PC-3 (cell line): Measurements from ENCODE around the gene COX6A2. TPM values are rescaled to one million over a fixed set of nuclear protein-coding genes. Genes with fewer than 3 reads are reported as not detected.

Experiments
- ATAC-seq: fragments of 200-7000 bp; cut with Tn5 transposase; 2 replicates; pipeline ENCODE4 v1.9.1; 2020; ENCODE audit warnings: mild to moderate bottlenecking, moderate library complexity
- BruUV-seq: library from RNA; stranded (reverse); fragments of 400-500 nt; replicated peaks from 2 replicates; lab custom pipeline; 2021; lab: Mats Ljungman, UMichigan
- CTCF ChIA-PET: fragments of 300-600 bp; sonication (Branson Sonifier 250); formaldehyde crosslinking; loops from one replicate; lab custom pipeline; 2022; ENCODE audit warnings: antibody characterized with exemption; lab: Charles Lee
- POLR2A ChIA-PET: fragments of 300-600 bp; sonication (Branson Sonifier 250); formaldehyde crosslinking; loops from one replicate; lab custom pipeline; 2022; ENCODE audit warnings: antibody characterized with exemption; ENCODE audit not compliant: unreplicated experiment; lab: Charles Lee
- DNase-seq: peaks from one replicate; pipeline ENCODE4 v3.0.0-alpha.2; 2015
- H2AFZ ChIP-seq: fragments of 300-600 bp; sonication (generic); 2 replicates; pipeline ENCODE4 v1.6.0; 2016; ENCODE audit warnings: antibody characterized with exemption, low read length
- H3F3A ChIP-seq: fragments of 300-600 bp; sonication (generic); one replicate; pipeline ENCODE4 v1.6.0; 2017; ENCODE audit warnings: antibody characterized with exemption, low read length, control low read depth, mild to moderate bottlenecking; ENCODE audit not compliant: unreplicated experiment
- H3K27ac ChIP-seq: fragments of 300-600 bp; sonication (generic); 2 replicates; pipeline ENCODE4 v1.5.1; 2016; ENCODE audit warnings: mild to moderate bottlenecking, low read length
- H3K27me3 ChIP-seq: fragments of 300-600 bp; sonication (generic); 2 replicates; pipeline ENCODE4 v1.6.1; 2016; ENCODE audit warnings: low read length, mixed read lengths
- H3K36me3 ChIP-seq: fragments of 300-600 bp; sonication (generic); 2 replicates; pipeline ENCODE4 v1.6.1; 2016; ENCODE audit warnings: low read depth, mixed run types, low read length, mixed read lengths
- H3K4me1 ChIP-seq: fragments of 300-600 bp; sonication (generic); 2 replicates; pipeline ENCODE4 v1.5.1; 2016; ENCODE audit warnings: low read length; ENCODE audit not compliant: insufficient read depth
- H3K4me2 ChIP-seq: fragments of 300-600 bp; sonication (generic); 2 replicates; pipeline ENCODE4 v1.6.0; 2016; ENCODE audit warnings: low read length
- H3K4me3 ChIP-seq: fragments of 300-600 bp; sonication (generic); 2 replicates; pipeline ENCODE4 v1.5.1; 2016; ENCODE audit warnings: mild to moderate bottlenecking, low read length, mixed read lengths
- H3K79me2 ChIP-seq: fragments of 300-600 bp; sonication (generic); 2 replicates; pipeline ENCODE4 v1.6.1; 2017; ENCODE audit warnings: low read length, mixed read lengths
- H3K9ac ChIP-seq: fragments of 300-600 bp; sonication (generic); 2 replicates; pipeline ENCODE4 v1.6.0; 2016; ENCODE audit warnings: mild to moderate bottlenecking, low read length
- H3K9me2 ChIP-seq: fragments of 300-600 bp; sonication (generic); replicated peaks from 2 replicates; pipeline ENCODE4 v1.6.1; 2016; ENCODE audit warnings: mixed run types, low read length, mixed read lengths
- H3K9me3 ChIP-seq: fragments of 300-600 bp; sonication (generic); 2 replicates; pipeline ENCODE4 v1.6.1; 2016; ENCODE audit warnings: low read length, mixed read lengths
- H4K20me1 ChIP-seq: fragments of 300-600 bp; sonication (generic); 2 replicates; pipeline ENCODE4 v1.6.1; 2016; ENCODE audit warnings: low read length, mixed read lengths
- EZH2 ChIP-seq: fragments of 300-600 bp; sonication (generic); IDR thresholded peaks from one replicate; pipeline ENCODE4 v1.6.1; 2017; ENCODE audit warnings: antibody characterized with exemption, mild to moderate bottlenecking, low read length; ENCODE audit not compliant: unreplicated experiment
- EZH2phosphoT487 ChIP-seq: fragments of 300-600 bp; sonication (generic); IDR thresholded peaks from 2 replicates; pipeline ENCODE4 v1.6.1; 2018; ENCODE audit warnings: mild to moderate bottlenecking, antibody characterized with exemption, low read length, borderline replicate concordance
- intact Hi-C: fragments of 100-400 bp; cut with micrococcal nuclease; formaldehyde crosslinking; loops from 2 replicates; pipeline ENCODE4 v1.9.0; 2023
- total RNA-seq: library from RNA; depleted of rRNA; stranded (reverse); fragments of >200 nt; gene quantifications from 2 replicates; pipeline ENCODE4 v1.2.3, GENCODE V29; 2014
- TF ChIP-seq, protein P1 (sequence below): fragments of 300-600 bp; sonication (generic); conservative IDR thresholded peaks from 2 replicates; pipeline ENCODE4 v1.5.1; 2017; ENCODE audit warnings: antibody characterized with exemption, low read depth, mild to moderate bottlenecking, low read length

COX6A2 gene
- total RNA-seq, 1 experiment from 2014 or later = not detected

DNA sequence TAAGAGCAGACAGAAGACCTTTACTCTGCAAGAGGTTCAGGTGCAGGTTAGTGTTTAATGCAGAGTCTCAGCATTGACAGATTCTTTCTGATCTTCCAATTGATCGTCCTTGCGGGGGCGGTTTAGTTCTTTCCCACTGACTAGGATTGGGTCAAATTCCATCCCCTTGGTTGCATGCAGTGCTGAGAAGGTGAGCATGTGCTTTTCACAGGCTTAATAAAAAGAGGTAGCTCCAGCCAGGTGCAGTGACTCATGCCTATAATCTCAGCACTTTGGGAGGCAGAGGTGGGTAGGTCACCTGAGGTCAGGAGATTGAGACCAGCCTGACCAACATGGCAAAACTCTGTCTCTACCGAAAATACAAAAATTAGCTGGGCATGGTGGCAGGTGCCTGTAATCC lies 42.5 kb downstream of the COX6A2 start:
- Histone ChIP-seq H3K4me1 (peaks cover 20% of the 10 kb centered on the region), H3F3A (no peaks in the 10 kb centered on the region), H3K4me2 (peak overlapping the region; percentile 38; the same call in 1 of the 2 replicates), H4K20me1 (no peaks in the 10 kb centered on the region), H3K9me2 (no peaks in the 10 kb centered on the region), H3K27ac (peak overlapping the region; percentile 72), H3K4me3 (no peak overlapping the region), H3K36me3 (no peaks in the 10 kb centered on the region), H3K9me3 (no peaks in the 10 kb centered on the region), H3K27me3 (no peaks in the 10 kb centered on the region), H3K9ac (no peak overlapping the region), H2AFZ (no peak overlapping the region), H3K79me2 (no peaks in the 10 kb centered on the region)
- CTCF ChIA-PET = no interaction called here
- no peak for TF ChIP-seq EZH2phosphoT487
- TF ChIP-seq, protein P1, sequence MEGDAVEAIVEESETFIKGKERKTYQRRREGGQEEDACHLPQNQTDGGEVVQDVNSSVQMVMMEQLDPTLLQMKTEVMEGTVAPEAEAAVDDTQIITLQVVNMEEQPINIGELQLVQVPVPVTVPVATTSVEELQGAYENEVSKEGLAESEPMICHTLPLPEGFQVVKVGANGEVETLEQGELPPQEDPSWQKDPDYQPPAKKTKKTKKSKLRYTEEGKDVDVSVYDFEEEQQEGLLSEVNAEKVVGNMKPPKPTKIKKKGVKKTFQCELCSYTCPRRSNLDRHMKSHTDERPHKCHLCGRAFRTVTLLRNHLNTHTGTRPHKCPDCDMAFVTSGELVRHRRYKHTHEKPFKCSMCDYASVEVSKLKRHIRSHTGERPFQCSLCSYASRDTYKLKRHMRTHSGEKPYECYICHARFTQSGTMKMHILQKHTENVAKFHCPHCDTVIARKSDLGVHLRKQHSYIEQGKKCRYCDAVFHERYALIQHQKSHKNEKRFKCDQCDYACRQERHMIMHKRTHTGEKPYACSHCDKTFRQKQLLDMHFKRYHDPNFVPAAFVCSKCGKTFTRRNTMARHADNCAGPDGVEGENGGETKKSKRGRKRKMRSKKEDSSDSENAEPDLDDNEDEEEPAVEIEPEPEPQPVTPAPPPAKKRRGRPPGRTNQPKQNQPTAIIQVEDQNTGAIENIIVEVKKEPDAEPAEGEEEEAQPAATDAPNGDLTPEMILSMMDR = no peak
- TF ChIP-seq EZH2 = no peak
- ATAC-seq (no peak), DNase-seq (peak; percentile 38)
- intact Hi-C loops = no loop called here
- BruUV-seq = no TSS peak
- POLR2A ChIA-PET = interaction anchor here (0.6 kb wide), 1 partner anchor 28 kb away, joined by 3 read pairs; no protein-coding TSS in a partner anchor

DNA sequence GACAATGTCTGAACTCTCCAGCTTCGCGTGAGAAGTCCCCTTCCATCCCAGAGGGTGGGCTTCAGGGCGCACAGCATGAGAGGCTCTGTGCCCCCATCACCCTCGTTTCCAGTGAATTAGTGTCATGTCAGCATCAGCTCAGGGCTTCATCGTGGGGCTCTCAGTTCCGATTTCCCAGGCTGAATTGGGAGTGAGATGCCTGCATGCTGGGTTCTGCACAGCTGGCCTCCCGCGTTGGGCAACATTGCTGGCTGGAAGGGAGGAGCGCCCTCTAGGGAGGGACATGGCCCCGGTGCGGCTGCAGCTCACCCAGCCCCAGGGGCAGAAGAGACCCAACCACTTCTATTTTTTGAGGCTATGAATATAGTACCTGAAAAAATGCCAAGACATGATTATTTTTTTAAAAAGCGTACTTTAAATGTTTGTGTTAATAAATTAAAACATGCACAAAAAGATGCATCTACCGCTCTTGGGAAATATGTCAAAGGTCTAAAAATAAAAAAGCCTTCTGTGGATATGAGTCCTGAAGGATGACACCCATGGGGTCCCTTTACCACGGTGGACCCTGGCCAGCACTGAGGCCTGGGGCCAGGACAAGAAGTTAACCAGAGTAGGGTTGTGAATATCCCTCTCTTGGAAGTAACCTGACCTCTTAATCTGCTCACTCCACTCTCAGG lies 45.5 kb downstream of the COX6A2 start:
- ChIA-PET CTCF (no interaction called here), POLR2A (no interaction called here)
- ATAC-seq (peak; percentile 62; the same call in 1 of the 2 replicates), DNase-seq (peak; percentile 44)
- H3K4me3 ChIP-seq = no peak overlapping the region
- TF ChIP-seq, protein P1 = peak; percentile 77
- TF ChIP-seq EZH2phosphoT487 = no peak
- TF ChIP-seq EZH2 = no peak
- no peaks in the 10 kb centered on the region for H3F3A ChIP-seq
- no peak overlapping the region for H2AFZ ChIP-seq
- no peaks in the 10 kb centered on the region for H3K9me2 ChIP-seq
- no peaks in the 10 kb centered on the region for H3K36me3 ChIP-seq
- no peak overlapping the region for H3K27ac ChIP-seq
- BruUV-seq = no TSS peak
- no peak overlapping the region for H3K4me2 ChIP-seq
- no peaks in the 10 kb centered on the region for H3K27me3 ChIP-seq
- no peak overlapping the region for H3K9ac ChIP-seq
- no peaks in the 10 kb centered on the region for H4K20me1 ChIP-seq
- intact Hi-C loops = no loop called here
- H3K79me2 ChIP-seq = no peaks in the 10 kb centered on the region
- H3K4me1 ChIP-seq = peaks cover 20% of the 10 kb centered on the region
- no peaks in the 10 kb centered on the region for H3K9me3 ChIP-seq

DNA sequence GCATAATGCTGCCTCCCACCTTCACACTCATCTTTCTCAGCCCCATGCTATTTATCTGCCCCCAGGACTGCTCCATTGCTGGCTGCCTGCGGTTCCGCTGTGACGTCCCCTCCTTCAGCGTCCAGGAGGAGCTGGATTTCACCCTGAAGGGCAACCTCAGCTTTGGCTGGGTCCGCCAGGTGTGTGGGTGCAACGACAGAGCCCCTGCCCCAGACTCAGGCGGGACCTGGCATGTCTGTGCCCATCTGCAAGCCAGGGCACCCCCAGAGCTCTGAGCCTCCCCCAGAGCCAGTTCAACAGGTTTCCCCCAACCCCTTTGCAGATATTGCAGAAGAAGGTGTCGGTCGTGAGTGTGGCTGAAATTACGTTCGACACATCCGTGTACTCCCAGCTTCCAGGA lies 48.0 kb downstream of the COX6A2 start:
- Histone ChIP-seq H3K36me3 (no peaks in the 10 kb centered on the region), H3K79me2 (no peaks in the 10 kb centered on the region), H3K4me1 (peaks cover 2% of the 10 kb centered on the region; the same call in 1 of the 2 replicates), H3F3A (no peaks in the 10 kb centered on the region), H3K27ac (no peak overlapping the region), H3K4me2 (no peak overlapping the region), H3K4me3 (no peak overlapping the region), H3K27me3 (peaks cover 4% of the 10 kb centered on the region; the same call in 1 of the 2 replicates), H3K9ac (no peak overlapping the region), H3K9me3 (no peaks in the 10 kb centered on the region), H4K20me1 (no peaks in the 10 kb centered on the region), H2AFZ (no peak overlapping the region), H3K9me2 (no peaks in the 10 kb centered on the region)
- TF ChIP-seq EZH2 (no peak), EZH2phosphoT487 (no peak)
- TF ChIP-seq, protein P1 = no peak
- POLR2A ChIA-PET = no interaction called here
- intact Hi-C loops = no loop called here
- ATAC-seq (no peak), DNase-seq (no peak)
- CTCF ChIA-PET = no interaction called here
- no TSS peak for BruUV-seq
